ENCODE results near the gene GRK5. TPM values are rescaled to one million over a fixed set of nuclear protein-coding genes. Genes with fewer than 3 reads are reported as not detected.
"Not testable (repeated sequence)": the region's sequence is repeated elsewhere in the genome, so short reads cannot be mapped to it uniquely, and the experiment has no call there.

The GRK5 gene
- total RNA-seq, 2 experiments from 2014 or later: 23.2 to 29.5 TPM

- Mint-ChIP-seq H3K4me3 (peak within 1 kb of the TSS; percentile 96), H3K27ac (peak within 1 kb of the TSS; percentile 97), H3K4me1 (peaks cover 35% of the 10 kb centered on the region), H3K9me3 (ENCODE audit: low read depth) (no peaks in the 10 kb centered on the region), H3K27me3 (no peaks in the 10 kb centered on the region), H3K36me3 (peaks cover 25% of the 10 kb centered on the region)
- ATAC-seq (peak; percentile 96), DNase-seq (peak; percentile 96)
- CTCF ChIA-PET: interaction anchor here (0.8 to 1.5 kb wide), 5 partner anchors 11 to 266 kb away, joined by 3 to 8 read pairs (median 5); no protein-coding TSS in a partner anchor
Measured at GRCh38 chr10:119178372-119179119, 28.8 kb upstream of the GRK5 start, which contains the start of gene PRDX3. PRDX3 (minus strand) TSS chr10:119178812; CDS start chr10:119178790, 22 bp downstream.

- CTCF ChIA-PET: interaction anchor here (1.1 kb wide), 1 partner anchor 18 kb away, joined by 4 read pairs; no protein-coding TSS in a partner anchor
- DNase-seq; ATAC-seq; H3K27me3 Mint-ChIP-seq; H3K9me3 Mint-ChIP-seq (ENCODE audit: low read depth); H3K27ac Mint-ChIP-seq; H3K4me3 Mint-ChIP-seq: not testable (repeated sequence)
- Mint-ChIP-seq H3K4me1 (peaks cover 32% of the 10 kb centered on the region), H3K36me3 (peaks cover 14% of the 10 kb centered on the region)
Measured at GRCh38 chr10:119180850-119181400, 26.4 kb upstream of the GRK5 start.

GRCh38 chr10:119183664-119184412 is 23.5 kb upstream of the GRK5 start:
- CTCF ChIA-PET: interaction anchor here (0.7 to 1.4 kb wide), 3 partner anchors 15 to 23 kb away, joined by 3 read pairs; partner anchors contain the start of gene GRK5
- Mint-ChIP-seq H3K27me3 (no peaks in the 10 kb centered on the region), H3K27ac (peak overlapping the region; percentile 68), H3K4me3 (no peak overlapping the region), H3K4me1 (peaks cover 14% of the 10 kb centered on the region), H3K9me3 (ENCODE audit: low read depth) (no peaks in the 10 kb centered on the region), H3K36me3 (peaks cover 2% of the 10 kb centered on the region)
- no peak for DNase-seq
- ATAC-seq: peak; percentile 60

- no peak overlapping the region for H3K4me3 Mint-ChIP-seq
- peak; percentile 54 for DNase-seq
- CTCF ChIA-PET: interaction anchor here (0.9 to 3.4 kb wide), 6 partner anchors 9 to 300 kb away, joined by 3 to 27 read pairs (median 6); partner anchors contain the start of genes GRK5 and PRDX3
Measured at GRCh38 chr10:119189811-119190282, 17.5 kb upstream of the GRK5 start.

GRCh38 chr10:119190353-119190752 is 17.0 kb upstream of the GRK5 start:
- no peaks in the 10 kb centered on the region for H3K36me3 Mint-ChIP-seq
- H3K27ac Mint-ChIP-seq: no peak overlapping the region
- ATAC-seq (no peak), DNase-seq (no peak)
- peaks cover 2% of the 10 kb centered on the region for H3K27me3 Mint-ChIP-seq
- peaks cover 22% of the 10 kb centered on the region for H3K4me1 Mint-ChIP-seq
- H3K4me3 Mint-ChIP-seq: no peak overlapping the region
- CTCF ChIA-PET: interaction anchor here (0.9 to 3.4 kb wide), 5 partner anchors 9 to 299 kb away, joined by 3 to 27 read pairs (median 6); partner anchors contain the start of genes GRK5 and PRDX3
- H3K9me3 Mint-ChIP-seq (ENCODE audit: low read depth): no peaks in the 10 kb centered on the region

More at GRCh38 chr10:119189811-119190282, 17.5 kb upstream of the GRK5 start:
- H3K9me3 Mint-ChIP-seq (ENCODE audit: low read depth): no peaks in the 10 kb centered on the region
- H3K27ac Mint-ChIP-seq: no peak overlapping the region
- no peaks in the 10 kb centered on the region for H3K36me3 Mint-ChIP-seq
- no peaks in the 10 kb centered on the region for H3K27me3 Mint-ChIP-seq
- peak; percentile 30 for ATAC-seq
- peaks cover 22% of the 10 kb centered on the region for H3K4me1 Mint-ChIP-seq

- Mint-ChIP-seq H3K36me3 (no peaks in the 10 kb centered on the region), H3K27me3 (peaks cover 2% of the 10 kb centered on the region), H3K27ac (no peak overlapping the region), H3K4me1 (peaks cover 22% of the 10 kb centered on the region), H3K4me3 (no peak overlapping the region), H3K9me3 (ENCODE audit: low read depth) (no peaks in the 10 kb centered on the region)
- DNase-seq (no peak), ATAC-seq (no peak)
- CTCF ChIA-PET: interaction anchor here (1.0 to 3.4 kb wide), 3 partner anchors 8 to 254 kb away, joined by 4 to 27 read pairs (median 6); partner anchors contain the start of gene GRK5
Measured at GRCh38 chr10:119190954-119191785, 16.2 kb upstream of the GRK5 start.

- no peak for ATAC-seq
- no peak overlapping the region for H3K4me3 Mint-ChIP-seq
- H3K9me3 Mint-ChIP-seq (ENCODE audit: low read depth): no peaks in the 10 kb centered on the region
- CTCF ChIA-PET: interaction anchor here (0.9 to 1.0 kb wide), 2 partner anchors 16 to 668 kb away, joined by 3 to 4 read pairs; partner anchors contain the start of gene GRK5
- H3K27ac Mint-ChIP-seq: no peak overlapping the region
- H3K36me3 Mint-ChIP-seq: no peaks in the 10 kb centered on the region
- peaks cover 22% of the 10 kb centered on the region for H3K4me1 Mint-ChIP-seq
- DNase-seq: no peak
- peaks cover 2% of the 10 kb centered on the region for H3K27me3 Mint-ChIP-seq
Measured at GRCh38 chr10:119191881-119192280, 15.5 kb upstream of the GRK5 start.

- CTCF ChIA-PET: interaction anchor here (0.8 to 3.8 kb wide), 22 partner anchors 9 to 345 kb away, joined by 3 to 46 read pairs (median 6); partner anchors contain the start of genes GRK5, PRDX3 and RGS10
- peaks cover 4% of the 10 kb centered on the region for H3K27me3 Mint-ChIP-seq
- no peak overlapping the region for H3K4me3 Mint-ChIP-seq
- no peaks in the 10 kb centered on the region for H3K36me3 Mint-ChIP-seq
- DNase-seq: no peak
- H3K9me3 Mint-ChIP-seq (ENCODE audit: low read depth): no peaks in the 10 kb centered on the region
- no peak overlapping the region for H3K27ac Mint-ChIP-seq
- peak; percentile 48 for ATAC-seq
- H3K4me1 Mint-ChIP-seq: peaks cover 14% of the 10 kb centered on the region
Measured at GRCh38 chr10:119197921-119198320, 9.4 kb upstream of the GRK5 start.

- peak; percentile 55 for DNase-seq
- Mint-ChIP-seq H3K27ac (no peak overlapping the region), H3K27me3 (peaks cover 4% of the 10 kb centered on the region), H3K36me3 (no peaks in the 10 kb centered on the region), H3K9me3 (ENCODE audit: low read depth) (no peaks in the 10 kb centered on the region), H3K4me3 (no peak overlapping the region), H3K4me1 (peaks cover 14% of the 10 kb centered on the region)
- ATAC-seq: no peak
- CTCF ChIA-PET: interaction anchor here (0.8 to 3.8 kb wide), 32 partner anchors 8 to 350 kb away, joined by 3 to 46 read pairs (median 5); partner anchors contain the start of genes GRK5, PRDX3 and RGS10
Measured at GRCh38 chr10:119198438-119198837, 8.9 kb upstream of the GRK5 start.

- H3K27me3 Mint-ChIP-seq: peaks cover 4% of the 10 kb centered on the region
- H3K4me1 Mint-ChIP-seq: peaks cover 14% of the 10 kb centered on the region
- CTCF ChIA-PET: interaction anchor here (0.6 to 3.8 kb wide), 43 partner anchors 7 to 403 kb away, joined by 3 to 46 read pairs (median 5); partner anchors contain the start of genes GRK5, PRDX3 and RGS10
- peak; percentile 64 for DNase-seq
- H3K27ac Mint-ChIP-seq: no peak overlapping the region
- no peak overlapping the region for H3K4me3 Mint-ChIP-seq
- H3K9me3 Mint-ChIP-seq (ENCODE audit: low read depth): no peaks in the 10 kb centered on the region
- ATAC-seq: peak; percentile 82
- no peaks in the 10 kb centered on the region for H3K36me3 Mint-ChIP-seq
Measured at GRCh38 chr10:119199231-119199992, 8.0 kb upstream of the GRK5 start.

GRCh38 chr10:119201233-119201632 is 6.1 kb upstream of the GRK5 start:
- Mint-ChIP-seq H3K27ac (no peak overlapping the region), H3K9me3 (ENCODE audit: low read depth) (no peaks in the 10 kb centered on the region), H3K4me1 (peaks cover 25% of the 10 kb centered on the region), H3K36me3 (no peaks in the 10 kb centered on the region), H3K27me3 (peaks cover 2% of the 10 kb centered on the region), H3K4me3 (no peak overlapping the region)
- CTCF ChIA-PET: interaction anchor here (1.8 to 3.8 kb wide), 3 partner anchors 9 to 342 kb away, joined by 8 to 21 read pairs (median 9); partner anchors contain the start of gene RGS10
- no peak for DNase-seq
- no peak for ATAC-seq

All from activated CD8-positive, alpha-beta memory T cell treated with anti-CD3 and anti-CD28 coated beads, Interleukin-2, amount 10 ng/mL, durations not matched to agents 7 days and 5 days (primary cell).